Astrocyte (in vitro differentiated cells and primary cell): ENCODE measurements around the gene GLT8D2. TPM values are rescaled to one million over a fixed set of nuclear protein-coding genes. Genes with fewer than 3 reads are reported as not detected.

Experiments used
- DNase-seq: peaks from one replicate; pipeline ENCODE4 v3.0.0-alpha.2; 2010; ENCODE audit warnings: low read depth
- FAIRE-seq: peaks from 2 replicates; lab custom pipeline; 2011; peaks lifted over from hg19 to GRCh38; lab: Jason Lieb, UNC
- H2AFZ ChIP-seq: 2 replicates; pipeline ENCODE4 v1.6.0; 2012; ENCODE audit warnings: low read depth, low read length, inconsistent platforms
- H3K27ac ChIP-seq: 2 replicates; pipeline ENCODE4 v1.5.1; 2011; ENCODE audit warnings: low read depth, low read length, inconsistent platforms
- H3K27me3 ChIP-seq: 2 replicates; pipeline ENCODE4 v1.6.0; 2011; ENCODE audit warnings: low read length, inconsistent platforms; ENCODE audit not compliant: insufficient read depth
- H3K36me3 ChIP-seq: 2 replicates; pipeline ENCODE4 v1.5.1; 2011; ENCODE audit warnings: low read length, inconsistent platforms; ENCODE audit not compliant: insufficient read depth
- H3K4me1 ChIP-seq: 2 replicates; pipeline ENCODE4 v1.5.1; 2011; ENCODE audit warnings: low read length, inconsistent platforms; ENCODE audit not compliant: insufficient read depth
- H3K4me2 ChIP-seq: 2 replicates; pipeline ENCODE4 v1.6.0; 2012; ENCODE audit warnings: low read length, inconsistent platforms
- H3K4me3 ChIP-seq: 2 replicates; pipeline ENCODE4 v1.5.1; 2011; ENCODE audit warnings: low read depth, mild to moderate bottlenecking, low read length, inconsistent platforms; ENCODE audit not compliant: insufficient read depth
- H3K79me2 ChIP-seq: 2 replicates; pipeline ENCODE4 v1.6.0; 2012; ENCODE audit warnings: mild to moderate bottlenecking, low read length, inconsistent platforms; ENCODE audit not compliant: insufficient read depth
- H3K9ac ChIP-seq: 2 replicates; pipeline ENCODE4 v1.6.0; 2012; ENCODE audit warnings: mild to moderate bottlenecking, low read length, inconsistent platforms
- H3K9me3 ChIP-seq: 2 replicates; pipeline ENCODE4 v1.5.1; 2012; ENCODE audit warnings: low read depth, mild to moderate bottlenecking, low read length, inconsistent platforms; ENCODE audit not compliant: insufficient read depth
- H4K20me1 ChIP-seq: 2 replicates; pipeline ENCODE4 v1.6.0; 2012; ENCODE audit warnings: low read length, inconsistent platforms; ENCODE audit not compliant: insufficient read depth
- H3K27ac Mint-ChIP-seq: one replicate; pipeline ENCODE4 v1.8.0; 2021; ENCODE audit warnings: mild to moderate bottlenecking, mixed read lengths; ENCODE audit not compliant: unreplicated experiment
- H3K27me3 Mint-ChIP-seq: one replicate; pipeline ENCODE4 v1.8.0; 2021; ENCODE audit warnings: low read depth, mixed read lengths; ENCODE audit not compliant: unreplicated experiment
- H3K36me3 Mint-ChIP-seq: one replicate; pipeline ENCODE4 v1.8.0; 2021; ENCODE audit warnings: low read depth, mixed read lengths; ENCODE audit not compliant: unreplicated experiment
- H3K4me1 Mint-ChIP-seq: one replicate; pipeline ENCODE4 v1.8.0; 2021; ENCODE audit warnings: low read depth, mixed read lengths; ENCODE audit not compliant: unreplicated experiment
- H3K4me3 Mint-ChIP-seq: one replicate; pipeline ENCODE4 v1.8.0; 2021; ENCODE audit warnings: mild to moderate bottlenecking, moderate library complexity, mixed read lengths; ENCODE audit not compliant: unreplicated experiment
- H3K9me3 Mint-ChIP-seq: one replicate; pipeline ENCODE4 v1.8.0; 2021; ENCODE audit warnings: mild to moderate bottlenecking, mixed read lengths; ENCODE audit not compliant: unreplicated experiment
- CTCF ChIP-seq: IDR thresholded peaks from 2 replicates; pipeline ENCODE4 v1.5.1; 2011; ENCODE audit warnings: low read depth, mild to moderate bottlenecking, inconsistent platforms, low read length, moderate library complexity; ENCODE audit not compliant: insufficient read depth
- EZH2 ChIP-seq: IDR thresholded peaks from 2 replicates; pipeline ENCODE4 v1.6.1; 2012; ENCODE audit warnings: mild to moderate bottlenecking, low read length, inconsistent platforms; ENCODE audit not compliant: insufficient read depth
- total RNA-seq: library from RNA; stranded (reverse); gene quantifications from 2 replicates; pipeline ENCODE4 v1.2.1, GENCODE V29; 2021

GLT8D2 gene
- total RNA-seq, 1 donor from 2014 or later: 11.1 TPM

DNA sequence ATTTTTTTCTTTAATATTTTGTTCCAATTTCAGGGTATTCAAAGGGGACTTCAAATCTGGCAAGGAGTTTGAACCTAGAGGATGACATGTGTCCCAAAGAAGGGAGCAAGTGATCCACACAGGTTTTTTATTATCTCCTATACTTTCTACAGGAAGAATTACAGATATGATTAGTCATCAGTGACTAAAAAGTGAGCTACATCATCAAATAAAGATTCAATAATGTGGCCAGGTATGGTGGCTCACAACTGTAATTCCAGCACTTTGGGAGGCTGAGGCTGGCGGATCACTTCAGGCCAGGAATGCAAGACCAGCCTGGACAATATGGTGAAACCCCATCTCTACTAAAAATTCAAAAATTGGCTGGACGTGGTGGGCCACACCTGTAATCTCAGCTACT, 24.2 kb downstream of the GLT8D2 start:
- Histone ChIP-seq H4K20me1 (no peaks in the 10 kb centered on the region), H2AFZ (no peak overlapping the region), H3K9ac (no peak overlapping the region), H3K9me3 (no peaks in the 10 kb centered on the region), H3K27ac (no peak overlapping the region), H3K4me2 (no peak overlapping the region), H3K36me3 (no peaks in the 10 kb centered on the region), H3K4me1 (no peaks in the 10 kb centered on the region), H3K27me3 (no peaks in the 10 kb centered on the region), H3K79me2 (no peaks in the 10 kb centered on the region), H3K4me3 (no peak overlapping the region)
- FAIRE-seq (no peak), DNase-seq (no peak)
- TF ChIP-seq CTCF: no peak
- TF ChIP-seq EZH2: no peak
- Mint-ChIP-seq H3K4me1 (no peaks in the 10 kb centered on the region), H3K27me3 (peaks cover 3% of the 10 kb centered on the region), H3K27ac (no peak overlapping the region), H3K4me3 (no peak overlapping the region), H3K36me3 (no peaks in the 10 kb centered on the region), H3K9me3 (no peaks in the 10 kb centered on the region)

DNA sequence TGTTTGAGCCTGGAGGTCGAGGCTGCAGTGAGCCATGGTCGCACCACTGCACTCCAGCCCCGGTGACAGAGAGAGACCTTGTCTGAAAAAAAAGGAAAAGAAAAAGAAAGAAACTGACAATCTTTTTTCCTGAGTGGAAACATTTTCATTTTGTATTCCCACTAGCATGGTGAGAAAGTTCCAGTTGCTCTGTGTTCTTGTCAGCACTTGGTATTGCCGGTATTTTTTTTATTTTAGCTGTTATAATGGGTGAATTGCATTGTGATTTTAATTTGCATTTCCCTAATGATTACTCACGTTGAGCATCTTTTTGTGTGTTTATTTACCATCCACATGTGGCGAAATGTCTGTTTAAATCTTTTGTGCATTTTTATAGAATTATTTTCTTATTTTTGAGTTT, 25.6 kb downstream of the GLT8D2 start:
- H3K27me3 Mint-ChIP-seq: peaks cover 9% of the 10 kb centered on the region
- Histone ChIP-seq H3K9me3 (no peaks in the 10 kb centered on the region), H3K36me3 (no peaks in the 10 kb centered on the region), H3K4me1 (no peaks in the 10 kb centered on the region), H3K79me2 (no peaks in the 10 kb centered on the region), H3K27me3 (no peaks in the 10 kb centered on the region), H4K20me1 (no peaks in the 10 kb centered on the region), H3K4me3 (no peak overlapping the region), H3K9ac (no peak overlapping the region), H2AFZ (no peak overlapping the region), H3K4me2 (no peak overlapping the region), H3K27ac (no peak overlapping the region)
- no peak overlapping the region for H3K27ac Mint-ChIP-seq
- TF ChIP-seq CTCF (no peak), EZH2 (no peak)
- no peaks in the 10 kb centered on the region for H3K4me1 Mint-ChIP-seq
- H3K36me3 Mint-ChIP-seq: peaks cover 4% of the 10 kb centered on the region
- DNase-seq: no peak
- peaks cover 6% of the 10 kb centered on the region for H3K9me3 Mint-ChIP-seq
- no peak for FAIRE-seq
- no peak overlapping the region for H3K4me3 Mint-ChIP-seq

DNA sequence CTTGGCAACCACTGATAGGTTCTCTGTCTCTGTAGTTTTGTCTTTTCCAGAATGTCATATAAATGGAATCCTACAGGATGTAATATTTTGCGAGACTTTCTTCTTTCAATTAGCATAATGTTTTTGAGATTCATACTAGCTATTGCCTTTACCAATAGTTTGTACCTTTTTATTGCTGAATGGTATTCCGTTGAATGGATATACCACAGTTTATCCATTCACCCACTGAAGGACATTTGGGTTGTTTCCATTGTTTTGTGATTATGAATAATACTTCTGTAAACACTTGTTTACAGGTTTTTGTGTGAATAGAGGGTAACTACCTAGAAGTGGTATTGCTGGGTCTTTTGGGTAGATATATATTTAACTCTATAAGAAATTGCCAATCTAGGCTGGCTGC, 26.3 kb downstream of the GLT8D2 start:
- H2AFZ ChIP-seq: no peak overlapping the region
- no peak overlapping the region for H3K27ac ChIP-seq
- Mint-ChIP-seq H3K9me3 (peaks cover 6% of the 10 kb centered on the region), H3K36me3 (peaks cover 5% of the 10 kb centered on the region), H3K27ac (no peak overlapping the region), H3K4me3 (no peak overlapping the region), H3K4me1 (no peaks in the 10 kb centered on the region), H3K27me3 (peaks cover 12% of the 10 kb centered on the region)
- H3K4me2 ChIP-seq: no peak overlapping the region
- no peaks in the 10 kb centered on the region for H3K27me3 ChIP-seq
- FAIRE-seq: no peak
- H3K9me3 ChIP-seq: no peaks in the 10 kb centered on the region
- no peak overlapping the region for H3K9ac ChIP-seq
- H3K4me3 ChIP-seq: no peak overlapping the region
- no peaks in the 10 kb centered on the region for H3K79me2 ChIP-seq
- no peaks in the 10 kb centered on the region for H4K20me1 ChIP-seq
- H3K4me1 ChIP-seq: no peaks in the 10 kb centered on the region
- H3K36me3 ChIP-seq: no peaks in the 10 kb centered on the region
- no peak for DNase-seq
- no peak for TF ChIP-seq CTCF
- TF ChIP-seq EZH2: no peak
